SK-N-SH (cell line): ENCODE data around the gene CPT1C. TPM values are rescaled to one million over a fixed set of nuclear protein-coding genes. Genes with fewer than 3 reads are reported as not detected.

Experiments used
- CTCF ChIA-PET: fragments of 300-600, 350-600 bp; formaldehyde crosslinking; extraction: SDS; loops from one replicate; lab custom pipeline; 2021; lab: Yijun Ruan, JAX
- POLR2A ChIA-PET: fragments of 350-600 bp; sonication (Branson Sonifier 250); formaldehyde crosslinking; extraction: SDS; loops from one replicate; lab custom pipeline; 2020; ENCODE audit warnings: antibody characterized with exemption, inconsistent platforms; lab: Yijun Ruan, JAX
- DNase-seq: peaks from one replicate; pipeline ENCODE4 v3.0.0; 2012
- H2AFZ ChIP-seq: fragments of 200-600 bp; sonication (generic); 2 replicates; pipeline ENCODE4 v1.8.1; 2016; ENCODE audit warnings: antibody characterized with exemption, mild to moderate bottlenecking, low read depth
- H3F3A ChIP-seq: fragments of 200-600 bp; sonication (generic); replicated peaks from 2 replicates; pipeline ENCODE3; 2016; ENCODE audit warnings: antibody characterized with exemption, mild to moderate bottlenecking; ENCODE audit not compliant: insufficient read depth
- H3K27ac ChIP-seq, 2 experiments: fragments of 200-500 bp in 1 of 2; fragments of 200-600 bp in 1 of 2; sonication (Bioruptor generic) in 1 of 2; sonication (generic), shearing (Covaris generic) in 1 of 2; 2 replicates each; pipeline versions ENCODE4 v1.5.1 to v1.6.1; 2014 to 2016; ENCODE audit warnings: low read depth in 2 of 2, inconsistent platforms in 1 of 2, low read length in 1 of 2, mild to moderate bottlenecking in 1 of 2, mixed read lengths in 1 of 2
- H3K27me3 ChIP-seq: fragments of 200-600 bp; sonication (generic), shearing (Covaris generic); 2 replicates; pipeline ENCODE4 v1.6.1; 2016; ENCODE audit warnings: mixed run types; ENCODE audit not compliant: insufficient read depth
- H3K36me3 ChIP-seq, 2 experiments: fragments of 200-500 bp in 1 of 2; fragments of 200-600 bp in 1 of 2; sonication (Bioruptor generic) in 1 of 2; sonication (generic) in 1 of 2; replicated peaks in 1 of 2; 2 replicates each; pipeline versions ENCODE3 to v1.5.1; 2014 to 2016; ENCODE audit warnings: low read length in 1 of 2, mild to moderate bottlenecking in 1 of 2; ENCODE audit not compliant: insufficient read depth in 2 of 2, control insufficient read depth in 1 of 2
- H3K4me1 ChIP-seq, 2 experiments: fragments of 200-500 bp in 1 of 2; fragments of 200-600 bp in 1 of 2; sonication (Bioruptor generic) in 1 of 2; sonication (generic), shearing (Covaris generic) in 1 of 2; 2 replicates each; pipeline versions ENCODE4 v1.5.1 to v1.6.1; 2014 to 2016; ENCODE audit warnings: low read depth in 1 of 2, low read length in 1 of 2, mixed run types in 1 of 2; ENCODE audit not compliant: insufficient read depth in 2 of 2, control insufficient read depth in 1 of 2
- H3K4me2 ChIP-seq: fragments of 200-600 bp; sonication (generic), shearing (Covaris generic); 2 replicates; pipeline ENCODE4 v1.6.1; 2017; ENCODE audit warnings: mixed run types
- H3K4me3 ChIP-seq, 2 experiments: fragments of 200-500 bp in 1 of 2; fragments of 200-600 bp in 1 of 2; sonication (Bioruptor generic) in 1 of 2; sonication (generic), shearing (Covaris generic) in 1 of 2; 2 replicates each; pipeline versions ENCODE4 v1.5.1 to v1.8.1; 2014 to 2016; ENCODE audit warnings: low read depth in 2 of 2, inconsistent platforms in 1 of 2, low read length in 1 of 2, mild to moderate bottlenecking in 1 of 2, mixed read lengths in 1 of 2, moderate library complexity in 1 of 2
- H3K79me2 ChIP-seq: fragments of 200-600 bp; sonication (generic); 2 replicates; pipeline ENCODE4 v1.8.1; 2017; ENCODE audit warnings: mild to moderate bottlenecking; ENCODE audit not compliant: insufficient read depth
- H3K9ac ChIP-seq: fragments of 200-600 bp; sonication (generic); 2 replicates; pipeline ENCODE4 v1.6.1; 2017; ENCODE audit warnings: mixed run types
- H3K9me2 ChIP-seq: fragments of 200-600 bp; sonication (generic); 2 replicates; pipeline ENCODE4 v1.6.1; 2017; ENCODE audit warnings: mixed run types
- H3K9me3 ChIP-seq: fragments of 200-600 bp; sonication (generic); 2 replicates; pipeline ENCODE4 v1.6.1; 2017; ENCODE audit warnings: mixed run types, mild to moderate bottlenecking, moderate library complexity
- H4K20me1 ChIP-seq: fragments of 200-600 bp; sonication (generic); 2 replicates; pipeline ENCODE4 v1.6.1; 2017; ENCODE audit warnings: mild to moderate bottlenecking, mixed run types; ENCODE audit not compliant: insufficient read depth
- CHD2 ChIP-seq: fragments of 150-350 bp; IDR thresholded peaks from 2 replicates; pipeline ENCODE4 v1.6.1; 2018; ENCODE audit warnings: low read length; ENCODE audit not compliant: partially characterized antibody
- EP300 ChIP-seq, 2 experiments: IDR thresholded peaks; 2 replicates each; pipeline versions ENCODE4 v1.4.0 to v1.6.1; 2012; ENCODE audit warnings: borderline replicate concordance in 1 of 2, low read depth in 1 of 2, low read length in 1 of 2
- FOSL2 ChIP-seq: IDR thresholded peaks from 2 replicates; pipeline ENCODE4 v1.4.0; 2012; ENCODE audit warnings: low read depth, mild to moderate bottlenecking, moderate library complexity, borderline replicate concordance
- GABPA ChIP-seq: IDR thresholded peaks from 2 replicates; pipeline ENCODE4 v1.4.0; 2012; ENCODE audit warnings: low read depth, mild to moderate bottlenecking
- GATA2 ChIP-seq: sonication (generic); formaldehyde crosslinking; IDR thresholded peaks from 2 replicates; pipeline ENCODE4 v1.5.0; 2020; ENCODE audit warnings: mild to moderate bottlenecking, missing genetic modification reagents
- MEF2A ChIP-seq: IDR thresholded peaks from 2 replicates; pipeline ENCODE4 v1.4.0; 2012; ENCODE audit warnings: low read depth, borderline replicate concordance
- NFIC ChIP-seq: IDR thresholded peaks from 2 replicates; pipeline ENCODE4 v1.4.0; 2012; ENCODE audit warnings: borderline replicate concordance
- POLR2AphosphoS5 ChIP-seq: IDR thresholded peaks from 2 replicates; pipeline ENCODE4 v1.6.1; 2012; ENCODE audit warnings: low read depth, low read length
- RAD21 ChIP-seq: IDR thresholded peaks from 2 replicates; pipeline ENCODE4 v1.6.1; 2012; ENCODE audit warnings: mild to moderate bottlenecking, low read length
- RXRA ChIP-seq: IDR thresholded peaks from 2 replicates; pipeline ENCODE4 v1.4.0; 2012; ENCODE audit warnings: low read depth, mild to moderate bottlenecking, borderline replicate concordance
- SIN3A ChIP-seq: IDR thresholded peaks from 2 replicates; pipeline ENCODE4 v1.6.1; 2012; ENCODE audit warnings: low read depth, mild to moderate bottlenecking, low read length, moderate library complexity, borderline replicate concordance
- SMC3 ChIP-seq: IDR thresholded peaks from 2 replicates; pipeline ENCODE4 v1.6.1; 2012; ENCODE audit warnings: low read depth, low read length, improper control_type of control experiment
- TAF1 ChIP-seq: IDR thresholded peaks from 2 replicates; pipeline ENCODE4 v1.6.1; 2012; ENCODE audit warnings: low read depth, mild to moderate bottlenecking, low read length, moderate library complexity, borderline replicate concordance
- TCF12 ChIP-seq: IDR thresholded peaks from 2 replicates; pipeline ENCODE4 v1.4.0; 2012
- TEAD4 ChIP-seq: IDR thresholded peaks from 2 replicates; pipeline ENCODE4 v1.4.0; 2012; ENCODE audit warnings: mild to moderate bottlenecking, borderline replicate concordance; ENCODE audit not compliant: insufficient read depth
- YY1 ChIP-seq: IDR thresholded peaks from 2 replicates; pipeline ENCODE4 v1.4.0; 2012; ENCODE audit warnings: low read depth, mild to moderate bottlenecking
- WGBS: methylation state at CpG from one replicate; pipeline ENCODE4 v1.1.6; 2017; ENCODE audit warnings: low lambda C conversion rate; 5-methylcytosine and 5-hydroxymethylcytosine counted together
- polyA plus RNA-seq, 3 experiments: library from polyadenylated mRNA; depleted of rRNA; stranded (reverse); fragments of >200 nt; gene quantifications; 2 replicates each; pipeline ENCODE4 v1.2.3, GENCODE V29; 2012
- TF ChIP-seq, protein P1 (sequence below): fragments of 200-600 bp; sonication (generic); IDR thresholded peaks from 2 replicates; pipeline ENCODE4 v1.6.1; 2017; ENCODE audit warnings: antibody characterized with exemption, mild to moderate bottlenecking, moderate library complexity
- TF ChIP-seq, protein P2 (sequence below): IDR thresholded peaks from 2 replicates; pipeline ENCODE4 v1.4.0; 2012; ENCODE audit warnings: low read depth, borderline replicate concordance
- TF ChIP-seq, protein P3 (sequence below): IDR thresholded peaks from 2 replicates; pipeline ENCODE4; 2012
- TF ChIP-seq, protein P4 (sequence below): fragments of 150-350 bp; IDR thresholded peaks from 2 replicates; pipeline ENCODE4 v1.6.1; 2017; ENCODE audit warnings: antibody characterized with exemption, low read length, low read depth, borderline replicate concordance

Gene CPT1C
- polyA plus RNA-seq, 1 of the 3 experiments (the other 2 are of a cell fraction), result 139 TPM

DNA sequence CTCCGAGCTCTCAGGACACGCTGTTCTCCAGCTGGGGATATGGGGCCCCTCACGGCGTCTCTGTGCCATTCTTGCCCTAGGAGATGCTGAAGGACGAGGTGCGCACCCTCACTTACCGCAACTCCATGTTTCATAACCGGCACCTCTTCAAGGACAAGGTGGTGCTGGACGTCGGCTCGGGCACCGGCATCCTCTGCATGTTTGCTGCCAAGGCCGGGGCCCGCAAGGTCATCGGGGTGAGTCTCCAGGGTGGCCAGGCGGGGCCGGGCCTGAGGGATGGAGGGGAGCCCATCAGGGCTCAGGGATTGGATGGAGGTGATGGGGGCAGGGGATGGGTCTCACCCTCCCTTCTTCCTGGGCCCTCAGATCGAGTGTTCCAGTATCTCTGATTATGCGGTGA is 9.1 kb upstream of the CPT1C start:
- no peak for DNase-seq
- Histone ChIP-seq H3K9me2 (no peaks in the 10 kb centered on the region), H3K9ac (no peak overlapping the region), H3K36me3 (peaks cover 35 to 41% of the 10 kb centered on the region in 2 experiments), H3K4me3 (no peak overlapping the region), H3K4me1 (peaks cover 16 to 23% of the 10 kb centered on the region in 2 experiments; a peak in 3 of 4 replicates), H3K27ac (no peak overlapping the region), H4K20me1 (peaks cover 59% of the 10 kb centered on the region), H3K27me3 (no peaks in the 10 kb centered on the region), H3K79me2 (peaks cover 61% of the 10 kb centered on the region), H3F3A (peaks cover 10% of the 10 kb centered on the region), H3K9me3 (no peaks in the 10 kb centered on the region), H3K4me2 (no peak overlapping the region), H2AFZ (no peak overlapping the region)
- TF ChIP-seq TAF1 (no peak), RAD21 (no peak), TCF12 (no peak), CHD2 (no peak), MEF2A (no peak), EP300 (IDR thresholded peaks at IDR 0.05; ENCODE audit: borderline replicate concordance in 1 of 2, low read depth in 1 of 2, low read length in 1 of 2) (no peak), GABPA (no peak), RXRA (no peak), POLR2AphosphoS5 (no peak), GATA2 (CRISPR knock-in tag) (no peak), YY1 (no peak), FOSL2 (no peak), SIN3A (no peak), NFIC (no peak), SMC3 (no peak), TEAD4 (no peak)
- TF ChIP-seq, protein P1, sequence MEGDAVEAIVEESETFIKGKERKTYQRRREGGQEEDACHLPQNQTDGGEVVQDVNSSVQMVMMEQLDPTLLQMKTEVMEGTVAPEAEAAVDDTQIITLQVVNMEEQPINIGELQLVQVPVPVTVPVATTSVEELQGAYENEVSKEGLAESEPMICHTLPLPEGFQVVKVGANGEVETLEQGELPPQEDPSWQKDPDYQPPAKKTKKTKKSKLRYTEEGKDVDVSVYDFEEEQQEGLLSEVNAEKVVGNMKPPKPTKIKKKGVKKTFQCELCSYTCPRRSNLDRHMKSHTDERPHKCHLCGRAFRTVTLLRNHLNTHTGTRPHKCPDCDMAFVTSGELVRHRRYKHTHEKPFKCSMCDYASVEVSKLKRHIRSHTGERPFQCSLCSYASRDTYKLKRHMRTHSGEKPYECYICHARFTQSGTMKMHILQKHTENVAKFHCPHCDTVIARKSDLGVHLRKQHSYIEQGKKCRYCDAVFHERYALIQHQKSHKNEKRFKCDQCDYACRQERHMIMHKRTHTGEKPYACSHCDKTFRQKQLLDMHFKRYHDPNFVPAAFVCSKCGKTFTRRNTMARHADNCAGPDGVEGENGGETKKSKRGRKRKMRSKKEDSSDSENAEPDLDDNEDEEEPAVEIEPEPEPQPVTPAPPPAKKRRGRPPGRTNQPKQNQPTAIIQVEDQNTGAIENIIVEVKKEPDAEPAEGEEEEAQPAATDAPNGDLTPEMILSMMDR, result no peak
- TF ChIP-seq, protein P2, sequence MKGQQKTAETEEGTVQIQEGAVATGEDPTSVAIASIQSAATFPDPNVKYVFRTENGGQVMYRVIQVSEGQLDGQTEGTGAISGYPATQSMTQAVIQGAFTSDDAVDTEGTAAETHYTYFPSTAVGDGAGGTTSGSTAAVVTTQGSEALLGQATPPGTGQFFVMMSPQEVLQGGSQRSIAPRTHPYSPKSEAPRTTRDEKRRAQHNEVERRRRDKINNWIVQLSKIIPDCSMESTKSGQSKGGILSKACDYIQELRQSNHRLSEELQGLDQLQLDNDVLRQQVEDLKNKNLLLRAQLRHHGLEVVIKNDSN, result no peak
- TF ChIP-seq, protein P3, sequence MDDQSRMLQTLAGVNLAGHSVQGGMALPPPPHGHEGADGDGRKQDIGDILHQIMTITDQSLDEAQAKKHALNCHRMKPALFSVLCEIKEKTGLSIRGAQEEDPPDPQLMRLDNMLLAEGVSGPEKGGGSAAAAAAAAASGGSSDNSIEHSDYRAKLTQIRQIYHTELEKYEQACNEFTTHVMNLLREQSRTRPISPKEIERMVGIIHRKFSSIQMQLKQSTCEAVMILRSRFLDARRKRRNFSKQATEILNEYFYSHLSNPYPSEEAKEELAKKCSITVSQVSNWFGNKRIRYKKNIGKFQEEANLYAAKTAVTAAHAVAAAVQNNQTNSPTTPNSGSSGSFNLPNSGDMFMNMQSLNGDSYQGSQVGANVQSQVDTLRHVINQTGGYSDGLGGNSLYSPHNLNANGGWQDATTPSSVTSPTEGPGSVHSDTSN, result no peak
- TF ChIP-seq, protein P4, sequence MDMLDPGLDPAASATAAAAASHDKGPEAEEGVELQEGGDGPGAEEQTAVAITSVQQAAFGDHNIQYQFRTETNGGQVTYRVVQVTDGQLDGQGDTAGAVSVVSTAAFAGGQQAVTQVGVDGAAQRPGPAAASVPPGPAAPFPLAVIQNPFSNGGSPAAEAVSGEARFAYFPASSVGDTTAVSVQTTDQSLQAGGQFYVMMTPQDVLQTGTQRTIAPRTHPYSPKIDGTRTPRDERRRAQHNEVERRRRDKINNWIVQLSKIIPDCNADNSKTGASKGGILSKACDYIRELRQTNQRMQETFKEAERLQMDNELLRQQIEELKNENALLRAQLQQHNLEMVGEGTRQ, result no peak
- CTCF ChIA-PET, result interaction anchor here (1.3 to 2.6 kb wide), 3 partner anchors 8 to 112 kb away, joined by 5 to 35 read pairs (median 24); partner anchors contain the start of genes ADM5 and CPT1C
- 96% methylated on average over 19 of the region's 19 CpGs for WGBS
- POLR2A ChIA-PET, result no interaction called here
